Body of pancreas (tissue), 4 donors: ENCODE data around the gene SNRPA1.

Experiments used
- CTCF ChIP-seq, 7 experiments: fragments of 450-650 bp in 4 of 7; fragments of 200-600 bp in 3 of 7; sonication (generic) in 3 of 7; IDR thresholded peaks; one replicate each; pipeline ENCODE4 v1.5.1; 2016 to 2019; ENCODE audit warnings: antibody characterized with exemption in 7 of 7
- POLR2A ChIP-seq, 3 donors: fragments of 450-650 bp; IDR thresholded peaks; one replicate each; pipeline ENCODE4 v1.6.1; 2016; ENCODE audit warnings: antibody characterized with exemption in 3 of 3, mild to moderate bottlenecking in 2 of 3

DNA sequence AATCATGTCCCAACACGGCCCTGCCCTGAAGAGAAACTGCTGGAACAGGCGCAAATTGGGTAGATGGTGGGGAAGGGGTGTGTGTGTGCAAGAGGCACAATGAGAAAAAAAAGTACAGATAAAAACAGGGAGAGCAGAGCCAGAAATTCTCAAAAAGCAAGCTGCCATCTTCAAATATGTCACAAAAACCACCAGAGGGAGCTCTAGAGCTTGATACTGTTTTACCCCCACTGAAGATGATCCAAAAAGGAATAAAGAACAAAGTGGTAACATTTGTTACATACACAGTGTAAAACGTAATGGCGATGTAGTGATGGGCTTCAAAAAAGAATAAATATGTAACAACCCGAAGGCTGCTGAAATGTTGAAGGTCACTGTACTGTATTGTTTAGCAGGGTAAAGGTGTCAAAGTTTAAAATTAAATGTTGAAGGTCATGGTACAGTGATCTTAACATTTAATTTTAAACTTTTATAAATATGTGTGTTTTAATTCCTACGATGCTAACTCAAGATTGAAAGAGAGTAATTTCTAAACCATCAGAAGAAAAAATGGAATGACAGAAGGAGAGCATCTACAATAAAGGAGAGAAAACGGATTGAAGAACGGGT, 6.0 kb downstream of the SNRPA1 start:
- TF ChIP-seq CTCF (IDR thresholded peaks at IDR 0.05), result peak; percentile 39 to 62 (median 55)
- no peak for TF ChIP-seq POLR2A (IDR thresholded peaks at IDR 0.05)
